GM18498 (cell line): ENCODE measurements around the gene GALNT13.
"Not testable (repeated sequence)": the region's sequence is repeated elsewhere in the genome, so short reads cannot be mapped to it uniquely, and the experiment has no call there.

Source experiments
- ATAC-seq: cut with Tn5 transposase; IDR thresholded peaks from one replicate; pipeline ENCODE4 v1.9.1; 2021; ENCODE audit warnings: mild to moderate bottlenecking, moderate library complexity; ENCODE audit not compliant: unreplicated experiment

Gene GALNT13

DNA sequence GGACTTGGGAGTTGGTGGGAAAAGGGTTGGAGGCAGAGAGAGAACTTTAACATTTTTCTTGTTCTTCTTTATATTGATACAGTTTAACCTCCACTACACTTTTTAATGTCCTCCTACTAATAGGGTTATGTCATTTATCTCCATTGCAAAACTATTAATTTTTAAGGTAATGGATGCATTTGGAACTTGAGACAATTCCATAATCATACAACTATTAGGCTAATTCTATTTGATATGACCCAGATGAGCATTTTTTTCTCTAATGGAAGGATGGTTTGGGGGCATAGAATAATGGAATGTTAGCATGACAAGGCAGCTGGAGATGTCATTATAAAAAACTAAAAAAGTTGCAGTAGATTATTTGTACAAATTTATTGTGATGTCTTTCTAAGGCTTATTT is 587.6 kb downstream of the GALNT13 start:
- no peak for ATAC-seq

DNA sequence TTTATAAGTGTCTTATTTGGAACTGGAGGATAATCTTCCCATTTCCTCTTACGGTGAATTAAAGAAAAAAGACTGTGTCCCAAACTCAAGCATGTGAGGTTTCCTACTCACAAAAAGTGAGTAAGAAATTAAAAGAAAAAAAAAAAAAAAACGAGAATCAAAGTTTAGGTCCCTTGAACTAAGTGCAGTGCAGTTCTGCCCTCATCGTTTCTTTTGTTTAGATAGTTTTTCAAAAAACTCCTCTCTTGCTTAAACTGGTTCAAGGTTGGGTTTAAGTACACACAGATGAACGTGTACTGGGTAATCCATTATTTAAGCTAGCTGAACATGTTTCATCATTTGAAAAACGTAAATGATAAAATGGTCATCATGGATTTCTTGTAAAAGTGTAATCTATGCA is 590.9 kb downstream of the GALNT13 start:
- no peak for ATAC-seq

DNA sequence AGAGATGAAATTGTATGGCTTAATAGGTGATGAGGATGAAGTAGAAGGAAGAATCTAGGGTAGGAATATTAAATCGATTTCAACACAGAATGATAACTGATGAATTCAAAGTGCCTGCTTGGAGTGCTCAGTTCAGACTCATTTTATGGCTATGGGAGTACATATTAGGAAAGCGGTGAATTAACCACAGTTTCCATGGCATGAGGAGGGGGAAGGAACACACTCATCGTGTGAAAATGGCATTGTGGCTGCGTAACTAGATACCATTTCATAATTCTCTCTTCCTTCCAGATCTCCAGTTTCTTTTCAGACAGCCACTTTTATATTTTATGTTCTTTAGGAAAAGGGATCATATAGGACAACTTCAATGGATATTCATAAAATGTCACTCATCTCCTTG is 594.5 kb downstream of the GALNT13 start:
- ATAC-seq = no peak

DNA sequence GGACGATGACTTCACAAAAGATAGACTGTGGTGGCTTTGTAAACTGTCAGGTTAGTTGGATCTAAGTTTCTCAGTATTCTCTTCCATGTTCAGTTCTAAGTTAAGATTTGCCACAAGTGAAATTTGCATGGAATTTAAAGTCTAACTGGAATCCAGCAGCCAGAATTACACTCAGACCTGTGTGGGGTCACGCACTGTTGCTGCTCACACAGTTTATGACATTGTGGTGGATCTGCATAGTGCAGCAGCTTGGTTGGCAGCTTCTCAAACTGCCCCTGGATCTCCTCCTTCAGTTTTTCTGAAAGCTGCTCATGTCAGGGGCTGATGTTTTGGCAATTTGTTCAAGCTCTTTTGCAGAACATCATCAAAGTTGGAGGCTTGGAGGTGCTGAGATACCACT is 598.7 kb downstream of the GALNT13 start:
- ATAC-seq = no peak

DNA sequence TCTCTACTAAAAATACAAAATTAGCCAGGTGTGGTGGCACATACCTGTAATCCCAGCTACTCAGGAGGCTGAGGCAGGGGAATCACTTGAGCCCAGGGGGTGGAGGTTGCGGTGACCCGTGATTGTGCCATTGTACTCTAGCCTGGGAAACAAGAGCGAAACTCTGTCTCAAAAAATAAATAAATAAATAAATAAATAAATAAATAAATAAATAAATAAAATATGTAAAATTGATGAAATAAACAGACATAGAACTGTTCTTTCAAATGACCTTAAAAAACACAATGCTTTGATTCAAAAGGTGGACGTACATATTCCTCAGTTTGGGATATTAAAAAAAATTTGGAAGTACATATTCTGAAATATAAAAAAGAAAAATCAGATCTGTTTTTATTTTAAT is 599.8 kb downstream of the GALNT13 start:
- not testable (repeated sequence) for ATAC-seq

DNA sequence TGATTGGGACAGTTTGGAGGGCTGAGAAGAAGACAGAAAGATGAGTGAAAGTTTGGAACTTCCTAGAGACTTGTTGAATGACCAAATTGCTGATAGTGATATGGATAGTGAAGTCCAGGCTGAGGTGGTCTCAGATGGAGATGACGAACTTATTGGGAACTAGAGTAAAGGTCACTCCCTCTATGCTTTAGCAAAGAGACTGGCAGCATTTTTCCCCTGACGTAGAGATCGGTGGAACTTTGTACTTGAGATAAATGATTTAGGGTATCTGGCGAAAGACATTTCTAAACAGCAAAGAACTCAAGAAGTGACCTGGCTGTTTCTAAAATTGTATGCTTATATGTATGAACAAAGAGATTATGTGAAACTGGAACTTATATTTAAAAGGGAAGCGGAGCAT is 605.6 kb downstream of the GALNT13 start:
- no peak for ATAC-seq

DNA sequence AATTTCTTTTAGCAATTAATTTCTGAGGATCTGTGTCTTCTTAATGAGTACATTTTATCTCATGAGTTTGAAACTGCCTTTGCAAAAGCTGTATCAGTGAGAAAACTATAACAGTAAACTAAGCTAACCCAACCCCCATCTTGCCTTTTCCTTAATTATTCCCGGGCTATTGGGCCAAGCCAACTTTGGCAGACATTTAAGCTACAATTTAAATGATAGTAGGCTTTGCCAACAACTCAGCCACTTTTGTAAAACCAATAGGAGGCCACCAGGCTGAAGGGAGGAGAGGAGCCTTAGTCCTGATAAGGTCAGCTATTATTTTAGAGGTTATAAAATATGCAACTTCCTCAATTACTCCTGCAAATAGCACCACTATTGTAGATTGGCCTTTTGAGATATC is 608.8 kb downstream of the GALNT13 start:
- no peak for ATAC-seq

DNA sequence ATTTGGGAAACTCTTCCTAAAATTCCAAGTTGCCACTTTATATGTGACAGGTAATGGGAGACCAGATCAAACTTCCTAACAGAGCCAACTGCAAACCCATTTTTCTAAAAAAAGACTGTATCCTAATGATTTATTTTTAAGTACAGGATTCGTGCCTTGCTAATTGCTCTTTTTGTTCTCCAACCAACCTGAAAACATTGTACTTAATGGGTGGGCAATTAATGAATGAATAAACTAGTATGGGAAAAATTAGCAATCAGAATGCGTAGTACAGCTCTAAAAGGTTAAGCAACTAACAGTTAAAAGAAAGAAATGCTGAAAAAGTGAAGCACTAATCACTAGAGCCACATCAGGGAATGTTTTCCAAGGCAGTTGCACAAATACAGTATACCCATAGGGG is 609.6 kb downstream of the GALNT13 start:
- ATAC-seq = no peak

DNA sequence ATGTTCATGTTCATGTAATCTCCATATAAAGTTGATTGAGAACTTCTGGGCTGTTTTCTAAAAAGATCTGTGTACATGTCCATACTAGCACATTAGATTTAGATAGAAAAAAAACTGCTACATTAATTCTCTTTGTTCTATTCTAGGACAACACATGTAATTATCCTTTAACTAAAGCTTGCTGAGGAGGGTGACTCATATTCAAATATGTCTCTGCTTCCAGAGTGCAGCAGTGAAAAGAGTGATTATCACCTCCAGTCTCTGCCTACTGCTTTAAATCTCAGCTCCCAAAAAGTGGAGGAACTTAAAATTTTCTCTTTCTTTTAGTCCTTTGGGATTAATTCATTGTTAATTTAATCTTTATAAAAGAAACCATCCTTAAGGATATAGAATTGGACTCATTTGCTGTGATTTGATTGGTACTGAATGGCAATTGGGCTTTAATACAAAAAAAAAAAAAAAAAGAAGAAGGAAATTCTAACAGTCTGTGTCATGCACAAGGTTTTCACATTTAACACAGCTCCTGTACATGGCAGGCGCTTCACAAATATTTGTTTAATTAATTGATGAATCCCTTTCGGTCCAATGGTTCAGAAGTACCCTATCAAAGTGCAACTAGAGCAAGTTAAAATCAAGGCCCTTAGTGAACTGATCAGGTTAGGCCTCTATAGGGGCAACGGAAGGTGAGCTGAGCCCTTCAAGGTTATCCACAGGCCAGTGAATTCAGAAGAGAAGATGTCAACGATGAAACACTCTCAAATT is 612.8 kb downstream of the GALNT13 start:
- peak; percentile 51 for ATAC-seq

DNA sequence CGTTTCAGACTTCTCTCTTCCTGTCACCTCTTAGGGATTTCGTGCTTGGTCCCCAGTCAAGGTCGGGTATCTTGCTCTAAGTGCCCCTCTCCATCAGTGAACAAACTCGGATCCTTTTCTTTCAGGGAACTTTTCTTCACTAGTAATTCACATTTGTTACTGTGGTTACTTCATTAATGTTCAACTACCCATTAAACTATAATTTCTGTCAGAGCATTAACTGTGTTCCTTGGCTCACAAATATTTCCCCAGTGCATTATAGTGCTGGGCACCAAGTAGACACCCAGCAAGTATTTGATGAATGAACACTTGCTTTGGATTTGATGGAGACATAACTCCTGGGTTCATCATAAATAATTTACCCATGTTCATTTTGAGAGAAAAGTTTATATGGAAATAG is 617.1 kb downstream of the GALNT13 start:
- no peak for ATAC-seq

DNA sequence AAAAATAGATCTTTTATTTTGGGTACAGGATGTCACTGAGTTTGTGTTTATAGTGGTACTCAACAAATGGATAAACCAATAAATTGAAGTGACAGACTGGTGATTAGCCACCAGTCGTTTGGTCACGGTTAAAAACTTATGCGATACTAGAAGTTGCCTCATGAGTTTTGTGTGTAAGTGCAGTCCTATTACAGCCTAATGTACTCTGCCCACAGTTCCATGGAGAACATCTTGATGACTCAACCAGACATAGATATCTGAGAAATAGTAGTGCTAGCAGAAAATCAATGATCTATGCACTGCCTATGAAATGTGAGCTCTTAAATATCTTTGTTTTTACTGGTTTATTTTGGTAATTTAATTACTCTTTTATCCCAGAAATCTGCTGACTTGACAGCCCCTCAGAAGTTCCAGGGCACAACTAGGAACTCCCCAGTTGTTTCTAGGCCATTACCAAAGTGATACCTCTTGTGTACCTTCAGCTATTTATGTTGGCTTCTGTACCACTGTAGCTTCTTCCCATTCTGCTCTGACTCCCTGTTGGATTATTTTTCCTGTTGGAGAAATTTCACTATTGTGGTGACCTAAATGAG is 617.6 kb downstream of the GALNT13 start:
- no peak for ATAC-seq

DNA sequence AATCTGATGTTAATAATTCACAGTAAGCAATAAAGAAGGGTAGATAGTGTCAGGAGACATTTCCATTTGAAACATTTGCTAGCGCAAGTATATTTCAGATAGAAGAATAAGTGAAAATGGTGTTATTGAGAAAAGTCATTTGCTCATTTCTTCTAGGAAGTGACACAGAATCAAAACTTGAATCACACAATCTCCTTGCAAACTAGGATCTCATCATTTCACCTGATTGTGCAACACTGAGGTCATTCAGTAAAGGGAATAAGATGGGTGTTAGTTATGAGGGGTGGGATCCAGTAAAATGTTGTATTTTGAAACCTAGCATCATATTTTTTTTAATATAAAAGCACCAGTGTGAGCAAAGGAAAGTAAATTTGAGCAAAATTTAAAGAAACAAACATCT is 618.8 kb downstream of the GALNT13 start:
- no peak for ATAC-seq

DNA sequence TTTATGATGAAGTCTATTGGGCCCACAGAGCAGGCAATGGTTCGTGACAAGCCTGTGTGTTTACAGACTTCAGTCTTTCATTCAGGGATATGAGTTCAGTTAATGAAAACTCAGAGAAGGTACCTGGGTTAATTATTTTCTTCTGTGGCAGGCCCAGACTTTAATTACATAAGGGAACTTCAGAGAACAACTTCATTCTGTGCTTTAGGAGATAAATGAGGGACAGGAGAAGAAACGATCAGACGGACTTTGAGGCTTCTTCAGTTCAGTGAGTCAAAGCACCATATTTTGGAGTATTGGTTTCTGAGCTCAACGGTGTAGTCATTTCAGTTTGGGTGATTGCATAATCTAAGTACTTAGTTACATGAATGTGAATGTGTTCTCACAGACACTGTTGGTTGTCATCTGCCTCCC is 623.7 kb downstream of the GALNT13 start:
- ATAC-seq = no peak

DNA sequence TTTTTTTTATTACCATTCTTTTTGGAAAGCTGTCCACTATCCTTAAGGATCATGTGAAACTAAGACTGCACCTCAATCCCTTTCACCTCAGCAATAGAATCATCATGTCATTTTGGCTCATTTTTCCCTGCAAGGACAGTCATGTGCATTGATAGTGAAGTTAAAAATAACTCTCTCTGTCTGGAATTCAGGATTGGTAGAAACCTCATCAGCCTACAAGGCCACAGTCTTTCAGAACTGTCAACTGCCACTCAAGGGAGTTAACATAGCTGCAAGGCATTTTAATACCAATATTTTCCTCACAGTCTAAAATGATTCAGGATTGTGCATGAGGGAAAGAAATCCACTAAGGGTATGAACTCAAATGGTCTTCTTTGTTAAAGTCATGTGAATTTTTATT is 625.3 kb downstream of the GALNT13 start:
- ATAC-seq = no peak
